Glutamatergic neuron (in vitro differentiated cells): ENCODE results near the gene LRRC26. TPM values are rescaled to one million over a fixed set of nuclear protein-coding genes. Genes with fewer than 3 reads are reported as not detected.

Experiments used
- DNase-seq: peaks from one replicate; pipeline ENCODE4 v3.0.0; 2022
- H3K27ac Mint-ChIP-seq: one replicate; pipeline ENCODE4 v1.8.0; 2020; ENCODE audit warnings: mild to moderate bottlenecking, mixed read lengths, inconsistent platforms; ENCODE audit not compliant: unreplicated experiment
- H3K27me3 Mint-ChIP-seq: one replicate; pipeline ENCODE4 v1.8.0; 2020; ENCODE audit warnings: mild to moderate bottlenecking, moderate library complexity, mixed read lengths, inconsistent platforms; ENCODE audit not compliant: unreplicated experiment
- H3K36me3 Mint-ChIP-seq: one replicate; pipeline ENCODE4 v1.8.0; 2020; ENCODE audit warnings: mild to moderate bottlenecking, mixed read lengths, inconsistent platforms; ENCODE audit not compliant: unreplicated experiment
- H3K4me1 Mint-ChIP-seq: one replicate; pipeline ENCODE4 v1.8.0; 2020; ENCODE audit warnings: mild to moderate bottlenecking, low read depth, mixed read lengths, inconsistent platforms; ENCODE audit not compliant: unreplicated experiment
- H3K4me3 Mint-ChIP-seq: one replicate; pipeline ENCODE4 v1.8.0; 2020; ENCODE audit warnings: mild to moderate bottlenecking, mixed read lengths, inconsistent platforms; ENCODE audit not compliant: unreplicated experiment
- H3K9me3 Mint-ChIP-seq: one replicate; pipeline ENCODE4 v1.8.0; 2020; ENCODE audit warnings: mild to moderate bottlenecking, moderate library complexity, mixed read lengths, inconsistent platforms; ENCODE audit not compliant: unreplicated experiment
- CTCF ChIP-seq: fragments of 200-600 bp; sonication (generic); IDR thresholded peaks from one replicate; pipeline ENCODE4 v1.5.0; 2021; ENCODE audit not compliant: partially characterized antibody, unreplicated experiment
- long read RNA-seq: library from polyadenylated mRNA; unstranded; transcript quantifications from one replicate; pipeline ENCODE4 v2.0.0, GENCODE V29; 2020; ENCODE audit not compliant: unreplicated experiment
- total RNA-seq: library from RNA; stranded (reverse); fragmentation: NEBNext Ultra II Directional; extraction: Animal tissue kit (Norgen Biotek cat#: 25700); gene quantifications from one replicate; pipeline ENCODE4 v1.2.1, GENCODE V29; 2021; ENCODE audit not compliant: unreplicated experiment

Gene LRRC26
- total RNA-seq: 0.98 TPM
- long read RNA-seq, partial matches to known transcripts: 0 of 3 reads
- long read RNA-seq, other reads (novel, unspliced or antisense): 0 of 3 reads

DNA sequence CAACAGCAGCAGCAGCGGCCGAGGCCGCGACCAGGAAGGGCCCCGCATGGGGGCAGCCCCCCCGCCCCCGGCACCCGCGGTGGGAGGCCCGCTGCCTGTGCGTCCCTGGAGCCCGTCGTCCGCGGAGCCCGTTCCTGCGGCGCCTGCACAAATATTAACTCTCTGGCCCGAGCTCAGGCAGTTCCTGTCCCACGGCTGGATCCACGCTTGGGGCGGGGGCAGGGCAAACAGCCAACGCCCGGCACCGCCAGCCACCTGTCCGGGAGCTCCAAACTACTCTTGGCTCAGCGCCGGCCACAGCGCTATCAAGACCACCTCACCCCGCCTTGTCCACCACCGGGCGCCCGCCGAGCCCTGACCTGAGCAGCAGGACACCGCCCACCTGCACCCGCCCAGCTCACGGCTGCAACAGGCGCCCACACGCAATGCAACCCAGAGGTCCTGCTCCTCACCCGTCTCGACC, at the start of gene LRRC26:
Gene LRRC26, minus strand, starts transcription at position 156 of the 463 bp plus-strand sequence. Its CDS starts 108 bp downstream, at position 48.
- H3K9me3 Mint-ChIP-seq: peaks cover 3% of the 10 kb centered on the region
- H3K36me3 Mint-ChIP-seq: no peaks in the 10 kb centered on the region
- no peak within 1 kb of the TSS for H3K27ac Mint-ChIP-seq
- H3K27me3 Mint-ChIP-seq: peaks cover 9% of the 10 kb centered on the region
- no peak for TF ChIP-seq CTCF
- no peak for DNase-seq
- peak within 1 kb of the TSS; percentile 84 for H3K4me3 Mint-ChIP-seq
- no peaks in the 10 kb centered on the region for H3K4me1 Mint-ChIP-seq

DNA sequence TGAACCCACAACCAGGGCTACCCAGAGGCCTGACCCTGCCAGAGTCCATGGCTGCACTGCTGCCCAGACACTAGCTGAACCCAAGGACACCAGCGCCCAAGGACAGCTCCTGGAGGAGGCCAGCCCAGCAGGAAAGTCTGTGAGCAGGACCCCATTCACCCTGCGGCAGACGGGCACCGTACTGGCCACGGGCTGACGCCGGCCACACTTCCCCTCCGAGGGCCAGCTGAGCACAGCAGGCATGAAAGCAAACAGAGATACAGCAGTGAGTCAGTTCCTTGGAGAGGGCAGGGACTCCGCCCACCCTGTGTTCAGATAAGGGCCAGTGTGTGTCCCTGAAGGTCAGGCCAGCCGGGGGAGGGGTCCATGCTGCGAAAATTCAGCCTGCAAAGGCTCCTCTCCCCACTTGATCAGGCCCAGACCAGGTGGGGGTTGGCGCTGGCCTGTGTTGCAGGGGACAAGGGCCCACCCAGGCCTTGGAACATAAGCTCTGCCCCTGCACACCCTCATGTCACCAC, 49.0 kb upstream of the LRRC26 start:
- Mint-ChIP-seq H3K4me3 (no peak overlapping the region), H3K27me3 (peaks cover 3% of the 10 kb centered on the region), H3K9me3 (peaks cover 6% of the 10 kb centered on the region), H3K4me1 (peaks cover 4% of the 10 kb centered on the region), H3K36me3 (no peaks in the 10 kb centered on the region), H3K27ac (peak overlapping the region; percentile 22)
- TF ChIP-seq CTCF: no peak
- DNase-seq: peak; percentile 59

GRCh38 chr9:137218212-137218753, 48.4 kb upstream of the LRRC26 start:
- Mint-ChIP-seq H3K4me3 (no peak overlapping the region), H3K9me3 (peaks cover 6% of the 10 kb centered on the region), H3K36me3 (no peaks in the 10 kb centered on the region), H3K27ac (peak overlapping the region; percentile 22), H3K27me3 (peaks cover 3% of the 10 kb centered on the region), H3K4me1 (peaks cover 4% of the 10 kb centered on the region)
- DNase-seq: no peak
- TF ChIP-seq CTCF: no peak

- Mint-ChIP-seq H3K27me3 (peaks cover 7% of the 10 kb centered on the region), H3K27ac (no peak overlapping the region), H3K4me3 (no peak overlapping the region), H3K36me3 (no peaks in the 10 kb centered on the region), H3K4me1 (peaks cover 4% of the 10 kb centered on the region), H3K9me3 (peaks cover 8% of the 10 kb centered on the region)
- DNase-seq: no peak
- TF ChIP-seq CTCF: no peak
These were observed 47.7 kb upstream of the LRRC26 start for GRCh38 chr9:137217276-137218211.
